ACHN (cell line): Measurements from ENCODE around the gene GNA15.
"Not testable (repeated sequence)": the region's sequence is repeated elsewhere in the genome, so short reads cannot be mapped to it uniquely, and the experiment has no call there.

ENCODE experiments used
- DNase-seq: peaks from one replicate; pipeline ENCODE4 v3.0.0-alpha.2; 2015
- in situ Hi-C: cut with HindIII; loops from 2 replicates; pipeline ENCODE4 v1.10.0; 2017; ENCODE audit warnings: low sequenced_read_pairs, low pct_ligation_motif_present, low pct_unique_long_range_greater_than_20kb

Gene GNA15

GRCh38 chr19:3198901-3199700 lies 63.3 kb downstream of the GNA15 start:
- no peak for DNase-seq
- in situ Hi-C loops = no loop called here

- in situ Hi-C loops = no loop called here
- no peak for DNase-seq
Measured at GRCh38 chr19:3201072-3201700, 65.4 kb downstream of the GNA15 start.

- in situ Hi-C loops = no loop called here
- no peak for DNase-seq
Measured at GRCh38 chr19:3201911-3202310, 66.1 kb downstream of the GNA15 start.

DNA sequence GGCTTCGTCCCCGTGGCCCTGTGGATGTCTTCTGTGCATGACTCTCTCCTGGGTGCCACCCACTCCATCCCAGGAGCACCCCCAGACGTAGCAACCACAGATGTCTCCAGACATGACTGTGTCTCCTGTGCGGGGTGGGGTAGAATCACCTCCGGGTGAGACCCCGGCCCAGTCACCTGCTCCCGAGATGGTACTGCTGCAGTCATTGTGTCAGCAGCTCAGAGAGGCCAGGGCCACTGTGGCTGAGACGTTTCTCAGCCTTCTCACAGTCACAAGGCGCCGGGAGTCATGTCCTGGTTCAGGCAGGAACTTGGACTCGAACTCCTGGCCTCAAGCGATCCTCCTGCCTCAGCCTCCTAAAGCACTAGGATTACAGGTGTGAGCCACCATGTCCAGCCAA lies 66.5 kb downstream of the GNA15 start:
- in situ Hi-C loops = no loop called here
- DNase-seq = no peak

DNA sequence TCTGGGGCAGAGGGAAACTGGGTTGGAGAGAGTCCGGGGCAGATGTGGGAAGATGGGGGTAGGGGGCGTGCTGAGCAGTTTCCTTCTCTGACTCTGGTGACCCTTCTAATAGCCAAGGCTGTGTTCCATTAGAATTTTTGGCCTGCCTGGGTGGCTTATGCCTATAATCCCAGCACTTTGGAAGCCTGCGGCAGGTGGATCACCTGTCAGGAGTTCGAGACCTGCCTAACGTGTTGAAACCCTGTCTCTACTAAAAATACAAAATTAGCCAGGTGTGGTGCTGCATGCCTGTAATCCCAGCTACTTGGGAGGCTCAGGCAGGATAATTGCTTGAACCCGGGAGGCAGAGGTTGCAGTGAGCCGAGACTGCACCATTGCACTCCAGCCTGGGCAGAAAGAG lies 67.1 kb downstream of the GNA15 start:
- in situ Hi-C loops = not testable (repeated sequence)

DNA sequence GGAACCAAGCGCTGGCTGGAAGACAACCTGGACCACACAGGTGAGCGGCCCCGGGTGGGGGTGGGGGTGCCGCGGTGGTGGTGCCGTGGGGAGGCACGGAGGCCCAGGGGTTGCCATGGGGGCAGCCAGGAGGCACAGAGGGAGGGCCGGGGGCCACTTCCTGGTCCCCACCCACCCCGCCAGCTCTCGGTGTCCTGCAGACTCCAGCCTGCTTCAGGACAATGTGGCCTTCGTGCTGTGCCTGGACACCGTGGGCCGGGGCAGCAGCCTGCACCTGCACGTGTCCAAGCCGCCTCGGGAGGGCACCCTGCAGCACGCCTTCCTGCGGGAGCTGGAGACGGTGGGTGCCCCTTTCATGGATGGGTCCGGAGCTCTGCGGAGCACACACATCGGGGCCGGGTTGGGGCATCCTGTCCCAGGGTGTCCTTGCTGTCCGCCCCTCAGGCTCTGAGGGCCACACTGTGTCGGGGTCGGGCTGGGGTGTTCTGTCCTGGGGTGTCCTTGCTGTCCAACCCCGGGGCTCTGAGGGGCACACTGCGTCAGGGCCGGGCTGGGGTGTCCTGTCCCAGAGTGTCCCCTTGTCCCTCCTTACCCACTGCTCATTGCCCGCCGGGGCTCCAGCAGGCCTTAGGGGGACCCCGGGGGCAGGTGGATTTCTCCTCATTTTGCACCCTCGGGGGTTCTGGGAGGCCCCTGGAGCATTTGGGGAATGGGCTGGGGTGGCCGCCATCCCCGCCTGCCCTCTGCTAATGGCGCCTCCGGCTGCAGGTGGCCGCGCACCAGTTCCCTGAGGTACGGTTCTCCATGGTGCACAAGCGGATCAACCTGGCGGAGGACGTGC lies 68.2 kb downstream of the GNA15 start:
- no peak for DNase-seq
- in situ Hi-C loops = no loop called here

More for the DNA sequence above, 67.1 kb downstream of the GNA15 start:
- DNase-seq = not testable (repeated sequence)

DNA sequence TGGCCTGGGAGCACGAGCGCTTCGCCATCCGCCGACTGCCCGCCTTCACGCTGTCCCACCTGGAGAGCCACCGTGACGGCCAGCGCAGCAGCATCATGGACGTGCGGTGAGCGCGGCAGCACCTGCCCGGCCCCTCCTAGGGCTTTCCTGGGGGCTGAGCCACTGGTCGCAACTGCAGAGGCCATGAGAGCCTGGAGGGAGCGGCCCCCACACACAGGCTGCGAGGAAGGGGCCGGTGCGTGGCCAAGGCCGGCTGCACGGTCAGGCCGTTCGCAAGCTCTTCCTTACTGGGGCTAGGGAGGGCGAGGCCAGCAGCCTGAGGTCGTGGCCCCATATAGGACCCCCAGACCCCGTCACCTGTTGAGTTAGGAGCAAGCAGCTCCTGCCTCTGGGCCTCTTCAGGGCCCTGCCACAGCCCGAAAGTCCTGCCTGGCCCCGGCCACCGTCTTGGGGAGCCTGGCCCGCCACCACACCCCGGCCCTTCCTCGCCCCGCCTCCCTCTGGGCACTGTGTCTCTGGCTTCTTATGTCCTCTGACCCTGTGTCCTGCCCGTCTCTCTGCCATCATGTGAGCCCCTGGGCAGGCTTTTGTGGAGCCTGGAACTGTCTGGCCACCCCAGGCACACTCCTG lies 68.9 kb downstream of the GNA15 start:
- DNase-seq = no peak
- in situ Hi-C loops = no loop called here

- no peak for DNase-seq
- in situ Hi-C loops = no loop called here
Measured at GRCh38 chr19:3206216-3206953, 70.6 kb downstream of the GNA15 start.

GRCh38 chr19:3207461-3208242 lies 71.8 kb downstream of the GNA15 start:
- no peak for DNase-seq
- in situ Hi-C loops = no loop called here

DNA sequence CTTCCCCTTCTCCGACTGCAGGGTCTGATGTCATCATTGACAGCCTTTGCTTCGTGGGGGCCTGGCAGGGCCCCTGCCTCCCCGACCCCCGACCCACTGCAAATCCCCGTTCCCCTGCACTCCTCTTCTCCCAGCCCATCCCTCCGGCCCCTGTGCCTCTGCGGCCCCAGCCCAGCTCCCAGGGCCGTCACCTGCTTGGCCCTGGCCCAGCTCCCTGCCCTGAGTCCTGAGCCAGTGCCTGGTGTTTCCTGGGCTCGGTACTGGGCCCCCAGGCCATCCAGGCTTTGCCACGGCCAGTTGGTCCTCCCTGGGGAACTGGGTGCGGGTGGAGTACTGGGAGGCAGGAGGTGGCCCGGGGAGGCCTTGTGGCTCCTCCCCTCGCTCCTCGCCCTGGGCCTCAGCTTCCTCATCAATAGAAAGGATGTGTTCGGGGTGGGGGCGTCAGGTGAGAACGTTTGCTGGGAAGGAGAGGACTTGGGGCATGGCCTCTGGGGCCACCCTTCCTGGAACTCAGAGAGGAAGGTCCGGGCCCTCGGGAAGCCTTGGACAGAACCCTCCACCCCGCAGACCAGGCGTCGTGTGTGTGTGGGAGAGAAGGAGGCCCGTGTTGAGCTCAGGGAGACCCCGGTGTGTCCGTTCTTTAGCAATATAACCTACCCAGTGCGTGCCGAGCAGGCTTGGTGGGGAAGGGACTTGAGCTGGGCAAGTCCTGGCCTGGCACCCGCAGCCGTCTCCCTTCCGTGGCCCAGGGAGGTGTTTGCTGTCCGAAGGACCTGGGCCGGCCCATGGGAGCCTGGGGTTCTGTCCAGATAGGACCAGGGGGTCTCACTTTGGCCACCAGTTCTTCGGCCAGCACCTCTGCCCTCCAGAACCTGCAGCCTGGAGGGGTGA lies 72.7 kb downstream of the GNA15 start:
- in situ Hi-C loops = no loop called here
- DNase-seq = no peak

DNA sequence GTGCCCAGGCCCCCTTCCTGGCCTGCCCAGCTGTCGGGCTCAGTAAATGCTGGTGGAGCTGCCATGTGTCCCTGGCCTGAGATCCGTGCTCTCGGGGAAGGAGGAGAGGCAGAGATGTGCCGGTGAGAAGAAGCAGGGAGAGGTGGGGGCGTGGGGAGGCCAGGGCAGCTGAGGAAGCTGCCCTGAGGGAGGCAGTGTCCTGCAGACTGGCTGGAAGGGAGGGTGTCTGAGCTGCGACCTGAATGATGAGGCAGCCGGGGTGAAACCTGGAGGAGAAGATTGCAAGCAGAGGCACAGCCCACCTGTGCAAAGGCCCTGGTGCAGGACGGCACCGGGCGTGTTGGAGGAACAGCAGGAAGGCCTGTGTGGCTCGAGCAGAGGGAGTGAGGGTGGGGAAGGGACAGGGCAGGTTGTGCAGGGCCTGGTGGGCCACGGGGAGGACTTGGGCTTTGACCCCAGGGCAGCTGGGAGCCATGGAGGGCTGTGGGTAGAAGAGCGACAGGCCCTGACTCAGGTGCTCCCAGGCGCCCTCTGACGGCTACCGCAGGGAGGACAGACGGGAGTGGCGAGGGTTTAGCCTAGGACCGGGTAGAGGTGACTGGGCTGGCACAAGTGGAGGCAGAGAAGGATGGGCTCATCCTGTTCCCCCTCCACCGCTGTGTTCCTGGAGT lies 74.6 kb downstream of the GNA15 start:
- DNase-seq = peak; percentile 44
- in situ Hi-C loops = no loop called here

DNA sequence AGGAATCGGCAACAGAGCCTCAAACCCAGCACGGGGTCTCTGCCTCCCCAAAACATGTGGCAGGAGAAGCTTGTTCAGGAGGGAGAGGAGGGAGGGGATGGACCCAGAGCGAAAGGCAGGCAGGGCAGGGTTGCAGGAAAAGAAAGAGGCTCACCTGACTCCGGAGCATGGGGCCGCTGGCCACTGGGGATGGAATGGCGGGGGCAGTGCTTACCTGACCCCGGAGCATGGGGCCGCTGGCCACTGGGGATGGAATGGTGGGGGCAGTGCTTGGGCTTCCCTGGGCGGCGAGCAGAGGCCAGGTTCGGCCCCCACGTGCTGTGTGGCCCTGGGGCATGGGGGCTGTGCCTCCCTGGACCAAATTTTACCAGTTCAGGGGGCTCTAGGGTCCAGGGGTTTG lies 75.4 kb downstream of the GNA15 start:
- DNase-seq = no peak
- in situ Hi-C loops = no loop called here

- in situ Hi-C loops = no loop called here
- DNase-seq = no peak
Measured at GRCh38 chr19:3213159-3213558, 77.3 kb downstream of the GNA15 start.
